Upper lobe of right lung (tissue), 1 donor: ENCODE data around the gene NEURL4. TPM values are rescaled to one million over a fixed set of nuclear protein-coding genes. Genes with fewer than 3 reads are reported as not detected.
A peak's percentile ranks its signal among the peaks of the same experiment; 100 is the strongest.

Experiments used
- ATAC-seq: fragments of 200-7000 bp; cut with Tn5 transposase; one replicate; pipeline ENCODE4 v1.9.1; 2020; ENCODE audit warnings: mild to moderate bottlenecking, moderate library complexity
- DNase-seq: peaks from one replicate; pipeline ENCODE4 v3.0.0-alpha.2; 2020
- H3K27ac ChIP-seq: fragments of 200-600 bp; one replicate; pipeline ENCODE4 v1.8.0; 2022
- H3K27me3 ChIP-seq: fragments of 200-600 bp; one replicate; pipeline ENCODE4 v1.8.0; 2022; ENCODE audit warnings: mild to moderate bottlenecking
- H3K36me3 ChIP-seq: fragments of 200-600 bp; one replicate; pipeline ENCODE4 v1.8.0; 2022
- H3K4me1 ChIP-seq: fragments of 200-600 bp; one replicate; pipeline ENCODE4 v1.8.0; 2022
- H3K4me3 ChIP-seq: fragments of 200-600 bp; one replicate; pipeline ENCODE4 v1.8.0; 2022; ENCODE audit warnings: mild to moderate bottlenecking
- H3K9me3 ChIP-seq: fragments of 200-600 bp; one replicate; pipeline ENCODE4 v1.8.0; 2022
- CTCF ChIP-seq: fragments of 200-600 bp; IDR thresholded peaks from one replicate; pipeline ENCODE4 v1.8.0; 2022; ENCODE audit warnings: antibody characterized with exemption
- intact Hi-C: fragments of 100-400 bp; cut with DNase I; formaldehyde crosslinking; loops from one replicate; pipeline ENCODE4 v1.11.0; 2022
- total RNA-seq: library from RNA; stranded (reverse); fragmentation: NEBNext Ultra II Directional; extraction: Animal tissue kit (Norgen Biotek cat#: 25700); gene quantifications from one replicate; pipeline ENCODE4 v1.2.1, GENCODE V29; 2021
- donor health status: DM: no; HTN: yes; CAD: no; lungs with severe emphysema.

NEURL4 gene
- total RNA-seq, 1 donor from 2014 or later, result 37.6 TPM

- Histone ChIP-seq H3K27me3 (no peaks in the 10 kb centered on the region), H3K36me3 (peaks cover 30% of the 10 kb centered on the region), H3K4me1 (peaks cover 22% of the 10 kb centered on the region), H3K4me3 (peak within 1 kb of the TSS; percentile 92), H3K9me3 (no peaks in the 10 kb centered on the region), H3K27ac (peak within 1 kb of the TSS; percentile 93)
- peak; percentile 100 for DNase-seq
- ATAC-seq, result peak; percentile 92
- no peak for TF ChIP-seq CTCF
- intact Hi-C loops, result no loop called here
Observed at GRCh38 chr17:7306911-7307685, 22.0 kb downstream of the NEURL4 start, which contains the start of gene EIF5A. Gene EIF5A (plus strand): TSS chr17:7307628. CDS start chr17:7309636, 2,008 bp downstream.

DNA sequence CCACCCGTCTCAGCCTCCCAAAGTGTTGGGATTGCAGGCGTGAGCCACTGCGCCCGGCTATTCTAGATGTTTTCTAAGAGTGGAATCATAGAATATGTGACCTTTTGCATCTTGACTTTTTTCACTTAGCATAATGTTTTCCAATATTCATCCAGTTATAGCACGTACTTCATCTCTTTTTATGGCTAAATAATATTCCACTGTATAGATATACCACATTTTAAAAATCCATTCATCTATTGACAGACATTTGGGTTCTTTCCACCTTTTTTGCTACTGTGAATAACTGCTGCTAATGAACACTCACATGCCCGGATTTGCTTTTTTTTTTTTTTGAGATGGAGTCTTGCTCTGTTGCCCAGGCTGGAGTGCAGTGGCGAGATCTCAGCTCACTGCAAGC lies 25.0 kb downstream of the NEURL4 start:
- Histone ChIP-seq H3K27me3 (no peaks in the 10 kb centered on the region), H3K36me3 (peaks cover under 1% of the 10 kb centered on the region), H3K4me3 (no peak overlapping the region), H3K9me3 (no peaks in the 10 kb centered on the region), H3K4me1 (peaks cover 9% of the 10 kb centered on the region), H3K27ac (no peak overlapping the region)
- intact Hi-C loops, result no loop called here
- ATAC-seq, result no peak
- DNase-seq, result no peak
- TF ChIP-seq CTCF, result no peak

- H3K4me3 ChIP-seq, result no peak overlapping the region
- H3K9me3 ChIP-seq, result no peaks in the 10 kb centered on the region
- ATAC-seq (peak; percentile 95), DNase-seq (peak; percentile 91)
- H3K36me3 ChIP-seq, result no peaks in the 10 kb centered on the region
- peak; percentile 92 for TF ChIP-seq CTCF
- H3K27me3 ChIP-seq, result peaks cover 34% of the 10 kb centered on the region
- peaks cover 20% of the 10 kb centered on the region for H3K4me1 ChIP-seq
- H3K27ac ChIP-seq, result no peak overlapping the region
- intact Hi-C loops, result no loop called here
Observed at GRCh38 chr17:7296189-7296861, 32.8 kb downstream of the NEURL4 start.

GRCh38 chr17:7295230-7296180 lies 33.6 kb downstream of the NEURL4 start:
- peaks cover 20% of the 10 kb centered on the region for H3K4me1 ChIP-seq
- no peaks in the 10 kb centered on the region for H3K9me3 ChIP-seq
- ATAC-seq (no peak), DNase-seq (no peak)
- H3K36me3 ChIP-seq, result no peaks in the 10 kb centered on the region
- H3K27me3 ChIP-seq, result peaks cover 37% of the 10 kb centered on the region
- no peak for TF ChIP-seq CTCF
- no peak overlapping the region for H3K4me3 ChIP-seq
- intact Hi-C loops, result no loop called here
- H3K27ac ChIP-seq, result no peak overlapping the region

DNA sequence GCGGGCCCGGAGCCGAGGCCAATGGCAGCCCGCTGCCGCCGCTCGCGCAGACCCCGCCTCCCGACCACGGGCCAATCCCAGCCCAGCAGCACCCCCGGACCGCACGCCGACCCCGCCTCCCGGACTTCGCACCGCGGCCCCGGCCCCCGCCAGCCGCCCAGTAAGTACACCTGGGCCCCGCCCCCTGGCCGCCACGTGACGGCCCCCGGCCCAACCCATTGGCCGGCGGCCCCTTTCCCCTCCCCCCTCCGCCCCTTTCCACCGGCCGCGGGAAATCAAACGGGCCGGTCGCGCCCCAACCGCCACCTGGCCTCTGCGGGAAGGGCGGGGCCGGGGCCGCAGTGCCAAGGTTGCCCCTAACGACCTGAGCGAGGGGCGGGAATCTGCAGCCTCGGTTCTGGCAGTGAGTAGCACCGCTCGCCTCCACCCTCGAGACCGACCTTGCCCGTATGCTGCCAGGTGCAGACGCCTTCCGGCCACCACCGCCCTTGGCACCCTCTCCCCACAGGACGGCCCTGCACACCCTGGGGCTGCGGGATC lies 34.5 kb downstream of the NEURL4 start, which contains the start of gene YBX2:
Gene YBX2 (minus strand): TSS at position 26 of the 540 bp plus-strand sequence. CDS start 139 bp downstream, outside the sequence.
- ATAC-seq (peak; percentile 59), DNase-seq (peak; percentile 80)
- Histone ChIP-seq H3K4me1 (peaks cover 20% of the 10 kb centered on the region), H3K36me3 (no peaks in the 10 kb centered on the region), H3K27ac (no peak within 1 kb of the TSS), H3K27me3 (peaks cover 37% of the 10 kb centered on the region), H3K9me3 (no peaks in the 10 kb centered on the region), H3K4me3 (peak within 1 kb of the TSS; percentile 29)
- intact Hi-C loops, result no loop called here
- no peak for TF ChIP-seq CTCF
